HCT116 (cell line): Measurements from ENCODE around the gene ABCC9. TPM values are rescaled to one million over a fixed set of nuclear protein-coding genes. Genes with fewer than 3 reads are reported as not detected.

Experiments
- ATAC-seq: fragments of 200-7000 bp; cut with Tn5 transposase; 2 replicates; pipeline ENCODE4 v1.9.1; 2020; ENCODE audit warnings: mild to moderate bottlenecking, moderate library complexity
- BruUV-seq: library from RNA; stranded (reverse); fragments of 400-500 nt; replicated peaks from 2 replicates; lab custom pipeline; 2021; lab: Mats Ljungman, UMichigan
- CTCF ChIA-PET: fragments of 300-600 bp; sonication (Branson Sonifier 250); formaldehyde crosslinking; loops from one replicate; lab custom pipeline; 2021; ENCODE audit warnings: antibody characterized with exemption; lab: Charles Lee
- POLR2A ChIA-PET: fragments of 300-600, 350-600 bp; sonication (Branson Sonifier 250); formaldehyde crosslinking; loops from one replicate; lab custom pipeline; 2021; ENCODE audit warnings: antibody characterized with exemption; lab: Charles Lee
- RAD21 ChIA-PET, 2 experiments: fragments of 300-600 bp; sonication (Branson Sonifier 250); formaldehyde crosslinking; loops; one replicate each; lab custom pipeline; 2023; ENCODE audit warnings: low total read pairs in 2 of 2; ENCODE audit not compliant: uncharacterized antibody in 2 of 2, unreplicated experiment in 2 of 2, low non-redundant PET in 1 of 2; lab: Charles Lee
- DNase-seq: peaks from one replicate; pipeline ENCODE4 v3.0.0-alpha.2; 2010; ENCODE audit warnings: low read depth, low spot score
- H2AFZ ChIP-seq: fragments of 200-600 bp; shearing (Covaris generic), sonication (generic); 2 replicates; pipeline ENCODE4 v1.6.1; 2017; ENCODE audit warnings: low read depth, mixed run types, mixed read lengths, antibody characterized with exemption, low read length; ENCODE audit not compliant: poor library complexity, severe bottlenecking
- H3K27ac ChIP-seq: 2 replicates; pipeline ENCODE4 v1.5.1; 2012; ENCODE audit warnings: low read depth, low read length
- H3K27me3 ChIP-seq: fragments of 200-600 bp; sonication (generic); 2 replicates; pipeline ENCODE4 v1.6.1; 2016; ENCODE audit warnings: mixed run types, low read length, mixed read lengths; ENCODE audit not compliant: insufficient read depth
- H3K36me3 ChIP-seq, 2 experiments: fragments of 200-500 bp in 1 of 2; fragments of 200-600 bp in 1 of 2; sonication (Bioruptor generic) in 1 of 2; sonication (generic) in 1 of 2; 2 replicates each; pipeline versions ENCODE4 v1.5.1 to v1.6.1; 2014 to 2016; ENCODE audit warnings: low read length in 2 of 2, inconsistent platforms in 1 of 2, mixed read lengths in 1 of 2, mixed run types in 1 of 2; ENCODE audit not compliant: insufficient read depth in 2 of 2, control insufficient read depth in 1 of 2
- H3K4me1 ChIP-seq, 2 experiments: fragments of 200-600 bp in 1 of 2; sonication (generic) in 1 of 2; 2 replicates each; pipeline versions ENCODE4 v1.5.1 to v1.6.1; 2012 to 2017; ENCODE audit warnings: low read length in 2 of 2, inconsistent platforms in 1 of 2, mild to moderate bottlenecking in 1 of 2, mixed read lengths in 1 of 2, mixed run types in 1 of 2, moderate library complexity in 1 of 2; ENCODE audit not compliant: insufficient read depth in 2 of 2, control insufficient read depth in 1 of 2
- H3K4me2 ChIP-seq: fragments of 200-600 bp; sonication (generic); 2 replicates; pipeline ENCODE4 v1.6.1; 2017; ENCODE audit warnings: mixed run types, low read length, mixed read lengths
- H3K4me3 ChIP-seq, 2 experiments: fragments of 200-600 bp in 1 of 2; sonication (generic) in 1 of 2; replicated peaks in 1 of 2; 2 replicates each; pipeline ENCODE4 v1.5.1; 2011 to 2016; ENCODE audit warnings: low read length in 2 of 2, control low read depth in 1 of 2, low read depth in 1 of 2, mild to moderate bottlenecking in 1 of 2, mixed read lengths in 1 of 2, mixed run types in 1 of 2
- H3K79me2 ChIP-seq: fragments of 200-600 bp; sonication (generic); 2 replicates; pipeline ENCODE4 v1.6.1; 2017; ENCODE audit warnings: mild to moderate bottlenecking, mixed run types, low read length, moderate library complexity, mixed read lengths; ENCODE audit not compliant: insufficient read depth
- H3K9ac ChIP-seq: fragments of 200-600 bp; sonication (generic); 2 replicates; pipeline ENCODE4 v1.6.1; 2016; ENCODE audit warnings: low read length, mixed read lengths
- H3K9me2 ChIP-seq: fragments of 200-600 bp; sonication (generic), shearing (Covaris generic); 2 replicates; pipeline ENCODE4 v1.6.1; 2017; ENCODE audit warnings: mixed run types, mild to moderate bottlenecking, moderate library complexity; ENCODE audit not compliant: insufficient read depth
- H3K9me3 ChIP-seq, 2 experiments: fragments of 200-500 bp in 1 of 2; fragments of 200-600 bp in 1 of 2; sonication (Bioruptor generic) in 1 of 2; sonication (generic) in 1 of 2; 2 replicates each; pipeline ENCODE4 v1.6.1; 2014 to 2017; ENCODE audit warnings: low read length in 2 of 2, mixed read lengths in 2 of 2, inconsistent platforms in 1 of 2, low read depth in 1 of 2, mild to moderate bottlenecking in 1 of 2, mixed run types in 1 of 2, moderate library complexity in 1 of 2; ENCODE audit not compliant: control insufficient read depth in 1 of 2, insufficient read depth in 1 of 2
- H4K20me1 ChIP-seq: fragments of 200-600 bp; sonication (generic), shearing (Covaris generic); 2 replicates; pipeline ENCODE4 v1.6.1; 2017; ENCODE audit warnings: mixed run types, mild to moderate bottlenecking, moderate library complexity; ENCODE audit not compliant: insufficient read depth
- EGR1 ChIP-seq: IDR thresholded peaks from 2 replicates; pipeline ENCODE4 v1.6.1; 2012; ENCODE audit warnings: low read depth
- EZH2phosphoT487 ChIP-seq: fragments of 200-600 bp; IDR thresholded peaks from 2 replicates; pipeline ENCODE4 v1.6.1; 2018; ENCODE audit warnings: antibody characterized with exemption, borderline replicate concordance
- FOSL1 ChIP-seq: IDR thresholded peaks from 2 replicates; pipeline ENCODE4 v1.6.1; 2012; ENCODE audit warnings: low read depth
- MAX ChIP-seq: IDR thresholded peaks from 2 replicates; pipeline ENCODE4 v1.6.1; 2012
- POLR2A ChIP-seq: IDR thresholded peaks from 2 replicates; pipeline ENCODE4 v1.7.0; 2011; ENCODE audit warnings: borderline replicate concordance; ENCODE audit not compliant: insufficient read depth, insufficient read length; ENCODE audit errors: extremely low read depth
- POLR2AphosphoS5 ChIP-seq: IDR thresholded peaks from 2 replicates; pipeline ENCODE4 v1.6.1; 2011; ENCODE audit warnings: mild to moderate bottlenecking, low read depth, low read length, moderate library complexity
- REST ChIP-seq: IDR thresholded peaks from 2 replicates; pipeline ENCODE4 v1.6.1; 2012; ENCODE audit warnings: low read depth
- SP1 ChIP-seq: IDR thresholded peaks from 2 replicates; pipeline ENCODE4 v1.6.1; 2012; ENCODE audit warnings: low read depth
- TCF7L2 ChIP-seq: IDR thresholded peaks from 2 replicates; pipeline ENCODE4 v1.7.0; 2011; ENCODE audit warnings: borderline replicate concordance, inconsistent platforms; ENCODE audit not compliant: insufficient read depth, insufficient read length; ENCODE audit errors: extremely low read depth
- ZNF274 ChIP-seq: fragments of 200-500 bp; sonication (Bioruptor generic); IDR thresholded peaks from 2 replicates; pipeline ENCODE4 v1.6.1; 2014; ENCODE audit warnings: mild to moderate bottlenecking, low read depth, low read length, inconsistent platforms
- intact Hi-C: fragments of 100-400 bp; cut with micrococcal nuclease; formaldehyde crosslinking; loops from 2 replicates; pipeline ENCODE4 v1.10.0; 2022
- total RNA-seq: library from RNA; stranded (reverse); gene quantifications from one replicate; pipeline ENCODE4 v1.2.1, GENCODE V29; 2021; ENCODE audit not compliant: unreplicated experiment

Gene ABCC9
- total RNA-seq, 1 experiment from 2014 or later, result 0.05 TPM

GRCh38 chr12:21938879-21939278 lies 2.3 kb downstream of the ABCC9 start:
- Histone ChIP-seq H3K9ac (no peak overlapping the region), H4K20me1 (no peaks in the 10 kb centered on the region), H3K4me3 (no peak overlapping the region), H3K4me1 (no peaks in the 10 kb centered on the region), H3K27me3 (no peaks in the 10 kb centered on the region), H3K9me2 (no peaks in the 10 kb centered on the region), H3K4me2 (no peak overlapping the region), H2AFZ (no peak overlapping the region), H3K9me3 (no peaks in the 10 kb centered on the region), H3K79me2 (no peaks in the 10 kb centered on the region), H3K27ac (no peak overlapping the region), H3K36me3 (no peaks in the 10 kb centered on the region)
- intact Hi-C loops, result no loop called here
- ATAC-seq (no peak), DNase-seq (no peak)
- ChIA-PET POLR2A (no interaction called here), CTCF (no interaction called here), RAD21 (no interaction called here)
- no TSS peak for BruUV-seq
- TF ChIP-seq SP1 (no peak), EGR1 (no peak), POLR2A (no peak), ZNF274 (no peak), MAX (no peak), EZH2phosphoT487 (no peak), REST (no peak), FOSL1 (no peak), POLR2AphosphoS5 (no peak), TCF7L2 (no peak)
